Activated naive CD4-positive, alpha-beta T cell treated with anti-CD3 and anti-CD28 coated beads, Interleukin-2, amount 50 U/mL, for 72 hours (primary cell): ENCODE data around the gene RANBP17. TPM values are rescaled to one million over a fixed set of nuclear protein-coding genes. Genes with fewer than 3 reads are reported as not detected.
"Not testable (repeated sequence)": the region's sequence is repeated elsewhere in the genome, so short reads cannot be mapped to it uniquely, and the experiment has no call there.

ENCODE experiments used
- ATAC-seq, 2 donors: fragments of 150-1000 bp; cut with Tn5 transposase; 2 replicates each; pipeline ENCODE4 v1.10.0; 2021; ENCODE audit warnings: mild to moderate bottlenecking in 2 of 2, moderate library complexity in 2 of 2
- DNase-seq, 2 donors: peaks; one replicate each; pipeline ENCODE4 v3.0.0; 2021 to 2022; ENCODE audit warnings: low spot score in 2 of 2
- H3K27ac Mint-ChIP-seq, 2 donors: one replicate each; pipeline ENCODE4 v1.8.0; 2022; ENCODE audit warnings: mild to moderate bottlenecking in 2 of 2, mixed read lengths in 2 of 2
- H3K36me3 Mint-ChIP-seq, 2 donors: one replicate each; pipeline ENCODE4 v1.8.0; 2022; ENCODE audit warnings: mixed read lengths in 2 of 2
- H3K9me3 Mint-ChIP-seq, 2 donors: one replicate each; pipeline ENCODE4 v1.8.0; 2022; ENCODE audit warnings: mixed read lengths in 2 of 2
- total RNA-seq, 2 donors: library from RNA; stranded (reverse); gene quantifications; one replicate each; pipeline ENCODE4 v1.2.3, GENCODE V29; 2022

RANBP17 gene
- total RNA-seq, 2 donors from 2014 or later = not detected

DNA sequence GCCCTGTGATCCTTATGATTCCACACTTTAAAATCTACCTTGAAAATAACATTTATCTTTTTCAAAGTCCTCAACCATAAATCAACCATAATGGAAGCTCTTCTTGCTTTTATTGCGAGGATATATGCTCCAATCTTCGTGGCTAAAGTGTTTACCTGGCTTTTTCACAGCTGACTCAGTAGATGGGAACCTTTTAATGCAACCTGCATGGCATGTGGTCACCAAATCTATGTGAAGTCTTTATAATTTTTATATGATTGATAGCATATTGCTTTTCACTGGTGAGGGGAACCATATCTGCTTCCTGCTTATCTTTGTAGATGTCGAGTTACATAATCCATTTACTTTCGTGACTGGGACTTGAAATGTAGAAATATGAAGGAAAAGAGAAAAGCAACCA is 400.1 kb downstream of the RANBP17 start:
- Mint-ChIP-seq H3K9me3 (no peaks in the 10 kb centered on the region), H3K27ac (no peak overlapping the region), H3K36me3 (no peaks in the 10 kb centered on the region)
- ATAC-seq = no peak
- DNase-seq = no peak

DNA sequence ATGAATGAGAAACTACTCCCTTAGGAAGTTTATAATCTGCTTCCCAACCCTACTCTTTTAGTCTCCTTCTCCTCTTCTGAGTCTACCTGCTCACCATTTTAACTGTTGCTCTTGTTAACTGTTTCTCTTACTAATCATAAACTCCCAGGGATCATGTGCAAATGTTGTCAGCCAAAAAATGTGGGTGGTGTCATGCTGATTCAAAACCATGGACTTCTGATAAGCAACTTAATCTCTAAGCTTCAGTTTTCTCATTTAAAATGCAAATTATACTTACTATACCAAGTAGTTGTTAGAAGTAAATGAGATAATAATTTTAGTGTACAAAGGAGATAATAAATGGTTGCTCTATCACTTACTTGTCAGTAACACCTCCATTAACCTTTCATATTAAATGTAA is 401.4 kb downstream of the RANBP17 start:
- ATAC-seq = no peak
- H3K36me3 Mint-ChIP-seq = no peaks in the 10 kb centered on the region

DNA sequence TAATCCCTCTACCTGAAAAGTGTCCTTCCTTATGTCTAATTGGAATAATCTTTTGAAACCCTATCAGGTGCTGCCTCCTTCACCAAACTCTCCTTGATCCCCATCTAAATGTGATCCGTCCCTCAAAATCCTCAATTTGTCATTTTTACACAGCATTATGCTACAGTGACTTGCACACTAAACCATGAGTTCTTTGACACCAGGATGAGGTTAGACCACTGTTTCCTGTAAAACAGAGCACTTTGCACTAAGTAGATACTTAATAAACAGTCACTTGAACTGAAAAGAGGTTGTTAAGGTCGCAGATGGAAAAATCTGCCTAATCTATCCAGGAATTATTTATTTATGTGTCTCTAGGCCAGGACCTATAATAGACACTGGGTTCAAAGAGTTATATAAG is 403.0 kb downstream of the RANBP17 start:
- Mint-ChIP-seq H3K36me3 (no peaks in the 10 kb centered on the region), H3K9me3 (no peaks in the 10 kb centered on the region), H3K27ac (no peak overlapping the region)
- ATAC-seq (no peak), DNase-seq (no peak)

More for the DNA sequence above, 401.4 kb downstream of the RANBP17 start:
- no peak overlapping the region for H3K27ac Mint-ChIP-seq
- H3K9me3 Mint-ChIP-seq = no peaks in the 10 kb centered on the region
- DNase-seq = no peak

DNA sequence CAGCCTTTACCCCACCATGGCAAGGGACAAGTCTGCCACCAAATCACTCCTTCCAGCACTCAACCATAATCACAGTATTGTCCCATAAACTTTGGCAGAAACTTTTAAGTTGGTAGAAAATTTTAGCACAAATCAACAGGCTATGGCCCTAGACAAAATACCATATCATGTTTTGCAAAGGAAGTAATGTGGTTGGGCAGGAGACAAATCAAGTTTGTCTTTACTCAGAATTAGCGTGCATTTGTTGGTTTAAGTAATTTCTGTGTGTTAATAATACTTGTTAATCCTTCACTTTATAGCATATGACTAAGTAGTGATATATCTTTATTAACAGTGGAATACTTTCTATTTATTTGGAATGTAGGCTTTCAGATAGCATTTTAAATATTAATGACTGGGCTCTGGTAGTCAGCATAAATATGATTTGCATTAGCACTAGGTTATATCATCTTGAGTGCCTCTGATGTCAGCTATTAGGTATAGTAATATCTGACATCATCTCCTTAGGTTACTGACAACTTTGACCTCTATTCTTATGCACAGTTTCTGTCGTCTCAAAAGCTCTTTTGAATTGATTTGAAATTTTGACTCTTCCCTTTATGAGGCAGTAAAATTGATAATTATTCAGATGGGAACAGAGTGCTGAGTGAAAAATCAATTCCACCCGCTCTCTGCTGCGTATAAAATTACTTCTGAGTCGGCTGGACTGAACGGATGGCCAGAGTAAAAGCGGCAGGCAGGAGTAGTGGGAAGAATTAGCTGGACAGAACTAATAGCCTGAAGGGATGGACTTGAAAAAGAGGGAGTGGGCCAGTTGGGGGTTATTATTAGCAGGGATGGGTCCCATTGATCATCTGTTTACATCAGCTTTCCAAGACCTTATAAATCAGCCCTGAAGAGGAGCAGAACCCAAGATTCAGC is 407.1 kb downstream of the RANBP17 start:
- ATAC-seq = no peak
- Mint-ChIP-seq H3K27ac (no peak overlapping the region), H3K9me3 (no peaks in the 10 kb centered on the region), H3K36me3 (no peaks in the 10 kb centered on the region)
- DNase-seq = no peak

DNA sequence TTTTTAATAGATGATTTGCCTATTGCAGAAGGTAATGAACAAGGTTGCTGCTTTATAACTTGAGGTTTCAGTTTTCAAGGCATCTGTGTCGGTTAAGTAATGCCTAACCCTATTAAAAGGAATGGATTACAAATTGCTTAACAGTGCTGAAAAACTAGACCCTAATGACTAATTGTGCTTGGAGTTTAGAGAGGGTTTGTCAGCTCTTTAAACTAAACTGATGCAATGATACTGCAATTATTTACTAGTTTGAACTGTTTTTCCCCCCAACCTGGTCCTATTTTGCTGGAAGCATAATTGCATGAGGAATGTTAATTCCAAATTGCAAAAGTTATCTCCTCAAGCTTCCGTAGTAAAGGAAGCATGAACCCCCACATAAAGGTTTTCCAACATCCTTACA is 407.9 kb downstream of the RANBP17 start:
- no peak overlapping the region for H3K27ac Mint-ChIP-seq
- ATAC-seq (no peak), DNase-seq (no peak)
- H3K36me3 Mint-ChIP-seq = no peaks in the 10 kb centered on the region
- no peaks in the 10 kb centered on the region for H3K9me3 Mint-ChIP-seq

DNA sequence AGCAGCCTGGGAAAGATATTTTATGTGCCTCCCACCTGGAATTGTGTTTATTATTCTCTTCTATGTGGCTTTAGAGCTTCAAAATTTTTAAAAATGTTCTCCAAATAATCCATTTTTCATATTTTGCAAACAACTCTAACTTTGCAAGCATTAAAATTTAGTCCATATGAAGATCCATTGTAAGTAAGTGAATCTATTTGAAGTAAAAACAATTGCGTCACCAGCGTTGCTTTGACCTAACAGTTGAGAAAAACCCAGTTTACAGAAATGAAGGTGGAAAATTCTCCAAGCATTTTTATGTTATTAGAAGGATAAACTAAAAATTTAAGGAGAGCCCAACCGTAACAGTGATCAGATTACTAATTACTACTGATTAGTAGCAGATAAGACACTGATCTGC is 408.3 kb downstream of the RANBP17 start:
- DNase-seq (no peak), ATAC-seq (no peak)
- H3K27ac Mint-ChIP-seq = no peak overlapping the region
- H3K36me3 Mint-ChIP-seq = no peaks in the 10 kb centered on the region
- H3K9me3 Mint-ChIP-seq = no peaks in the 10 kb centered on the region

DNA sequence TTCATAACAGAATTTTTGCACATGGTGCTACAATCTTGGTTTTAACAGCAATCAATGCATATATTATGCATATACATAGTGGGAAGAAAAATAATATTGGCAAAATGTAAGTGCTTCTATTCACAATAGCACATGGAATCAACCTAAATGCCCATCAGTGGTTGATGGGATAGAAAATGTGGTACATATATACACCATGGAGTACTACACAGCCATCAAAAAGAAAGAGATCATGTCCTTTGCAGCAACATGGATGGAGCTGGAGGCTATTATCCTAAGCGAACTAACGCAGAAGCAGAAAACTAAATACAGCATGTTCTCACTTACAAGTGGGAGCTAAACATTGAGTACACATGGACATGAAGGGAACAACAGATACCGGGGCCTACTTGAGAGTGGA is 410.0 kb downstream of the RANBP17 start:
- Mint-ChIP-seq H3K27ac (no peak overlapping the region), H3K36me3 (no peaks in the 10 kb centered on the region), H3K9me3 (no peaks in the 10 kb centered on the region)
- ATAC-seq (no peak), DNase-seq (no peak)

DNA sequence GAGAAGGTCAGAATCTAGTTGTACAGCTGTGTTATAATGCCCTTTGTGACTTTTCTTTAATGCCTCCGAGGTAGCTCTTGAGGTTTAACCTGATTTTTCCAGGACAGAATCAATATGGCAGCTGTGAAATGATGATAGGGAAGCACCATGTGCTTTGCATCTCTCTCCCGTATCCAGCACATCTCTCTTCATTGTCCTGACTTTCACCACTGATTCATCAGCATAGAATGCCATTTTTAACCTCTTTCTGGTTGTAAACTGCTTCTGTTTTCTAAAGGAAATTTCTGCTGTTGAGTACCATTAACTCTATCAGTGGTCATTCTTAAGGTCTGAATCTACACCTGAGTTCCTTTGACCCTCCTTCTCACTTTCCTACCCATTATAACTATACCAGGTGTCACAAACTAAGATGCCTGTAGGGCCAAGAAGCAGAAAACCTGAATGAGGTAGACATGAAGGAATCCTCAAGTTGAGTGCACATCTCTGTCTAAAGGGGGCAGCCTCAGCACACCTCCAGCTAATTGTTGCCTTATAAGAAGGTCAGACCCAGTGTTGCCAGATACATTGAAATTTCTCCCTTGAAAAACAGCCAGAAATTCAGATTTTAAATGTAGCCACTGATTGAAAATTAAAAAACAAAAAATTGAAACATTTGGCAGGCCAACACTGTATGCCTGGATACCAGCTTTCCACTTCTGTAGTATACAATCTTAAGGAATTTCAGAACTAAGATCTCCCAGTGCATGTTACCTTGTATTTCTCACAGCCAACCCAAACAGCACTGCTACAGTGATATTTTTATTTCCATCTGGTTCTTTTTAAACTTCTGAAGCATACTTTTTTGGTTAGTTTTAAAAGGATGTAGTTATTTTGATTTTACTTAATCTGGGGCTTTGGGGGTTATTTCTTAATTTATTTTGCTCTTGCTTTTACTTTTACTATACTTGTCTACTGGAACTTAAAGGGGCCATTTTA is 411.5 kb downstream of the RANBP17 start:
- Mint-ChIP-seq H3K9me3 (no peaks in the 10 kb centered on the region), H3K27ac (no peak overlapping the region), H3K36me3 (no peaks in the 10 kb centered on the region)
- DNase-seq (no peak), ATAC-seq (no peak)

DNA sequence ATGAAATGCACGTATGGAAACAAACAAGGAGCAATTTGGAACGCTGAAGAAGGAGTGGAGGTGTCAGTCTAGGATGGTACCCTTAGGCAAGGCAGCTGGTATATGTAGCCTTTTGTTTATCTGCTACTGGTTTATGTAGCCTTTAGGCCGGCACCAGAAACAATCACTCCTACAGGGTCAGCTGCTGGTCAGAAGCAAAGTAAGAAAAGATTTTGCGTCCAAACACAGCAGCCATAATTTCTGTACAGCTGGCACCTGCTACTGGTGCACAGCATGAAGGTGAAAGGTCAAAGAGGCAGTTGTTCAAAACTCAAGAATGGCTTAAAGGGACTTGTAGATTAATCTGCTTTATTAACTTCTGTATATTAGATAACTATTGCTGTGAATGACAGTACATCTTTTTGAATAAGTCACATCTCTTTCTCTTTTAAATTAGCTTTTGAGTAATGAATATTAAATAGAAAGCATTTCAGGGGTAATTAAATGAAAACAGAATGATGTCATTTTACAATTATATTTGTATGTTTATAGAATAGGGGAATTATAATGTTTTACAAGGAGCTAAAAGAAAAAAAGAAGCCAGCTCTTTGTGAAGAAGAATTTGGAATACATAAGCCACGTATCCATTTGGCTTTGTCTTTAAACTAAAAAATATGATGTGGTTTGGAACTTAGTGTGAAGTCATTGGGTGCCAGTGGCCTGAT is 414.2 kb downstream of the RANBP17 start:
- no peak overlapping the region for H3K27ac Mint-ChIP-seq
- H3K36me3 Mint-ChIP-seq = no peaks in the 10 kb centered on the region

DNA sequence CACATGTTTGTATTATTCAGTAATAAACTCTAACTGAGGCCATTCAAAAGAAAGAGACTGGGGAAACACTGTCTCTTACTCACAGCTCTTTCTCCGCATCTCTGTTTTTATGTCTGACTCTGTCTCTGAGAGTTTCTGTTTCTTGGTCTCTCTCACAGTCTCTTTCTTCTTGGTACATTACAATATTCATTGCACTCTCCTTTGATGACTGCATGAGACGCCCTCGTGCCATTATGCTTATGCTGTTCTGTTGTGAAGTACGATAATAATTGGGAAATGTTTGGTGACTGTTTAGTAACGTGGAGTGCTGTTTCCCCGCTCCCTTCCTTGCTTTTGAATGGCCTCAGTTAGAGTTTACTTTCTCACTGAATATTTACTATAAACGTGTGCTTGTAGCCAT is 421.9 kb downstream of the RANBP17 start:
- no peaks in the 10 kb centered on the region for H3K36me3 Mint-ChIP-seq
- ATAC-seq = no peak
- no peak overlapping the region for H3K27ac Mint-ChIP-seq
- DNase-seq = no peak
- no peaks in the 10 kb centered on the region for H3K9me3 Mint-ChIP-seq

More for the DNA sequence above, 414.2 kb downstream of the RANBP17 start:
- DNase-seq = no peak
- no peaks in the 10 kb centered on the region for H3K9me3 Mint-ChIP-seq
- ATAC-seq = no peak

DNA sequence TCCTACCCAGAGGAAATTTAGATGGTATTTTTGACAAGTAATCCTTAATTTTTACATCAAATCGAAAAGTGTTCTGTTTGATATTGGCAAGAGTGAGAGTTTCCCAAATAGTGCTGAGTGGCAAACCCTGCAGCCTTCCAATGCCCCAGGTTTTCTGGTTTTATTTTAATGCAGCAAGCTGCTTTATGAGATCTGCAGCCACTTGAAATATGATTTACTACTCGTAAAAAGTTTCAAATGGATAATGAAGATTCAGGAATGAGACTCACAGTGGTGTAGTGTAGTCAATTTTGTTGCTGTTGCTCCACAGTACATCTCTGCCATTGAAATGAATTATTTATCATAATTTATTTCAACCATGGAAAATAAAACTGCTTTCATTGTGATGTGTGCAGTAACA is 423.6 kb downstream of the RANBP17 start:
- no peak for DNase-seq
- Mint-ChIP-seq H3K9me3 (no peaks in the 10 kb centered on the region), H3K27ac (no peak overlapping the region), H3K36me3 (no peaks in the 10 kb centered on the region)
- ATAC-seq = no peak

DNA sequence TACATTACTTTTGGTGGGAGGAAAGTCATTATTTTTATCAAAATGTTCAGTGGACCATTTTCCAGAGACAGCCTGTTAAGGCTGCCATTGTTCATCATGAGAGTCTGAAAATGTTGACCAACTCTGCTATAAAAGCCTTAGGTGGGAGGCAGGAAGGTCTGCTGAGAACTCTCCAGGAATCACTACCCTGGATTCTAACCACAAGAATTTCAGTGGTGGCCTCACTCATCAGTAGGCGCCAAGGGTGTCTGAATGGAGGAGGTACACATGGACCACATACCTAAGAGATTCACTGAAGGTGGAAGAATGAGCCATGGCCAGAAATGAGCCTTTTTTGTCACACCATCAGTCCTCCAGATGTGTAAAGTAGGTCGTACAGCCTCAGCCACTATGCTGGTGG is 426.2 kb downstream of the RANBP17 start:
- ATAC-seq (no peak), DNase-seq (no peak)
- Mint-ChIP-seq H3K9me3 (no peaks in the 10 kb centered on the region), H3K27ac (no peak overlapping the region), H3K36me3 (no peaks in the 10 kb centered on the region)

DNA sequence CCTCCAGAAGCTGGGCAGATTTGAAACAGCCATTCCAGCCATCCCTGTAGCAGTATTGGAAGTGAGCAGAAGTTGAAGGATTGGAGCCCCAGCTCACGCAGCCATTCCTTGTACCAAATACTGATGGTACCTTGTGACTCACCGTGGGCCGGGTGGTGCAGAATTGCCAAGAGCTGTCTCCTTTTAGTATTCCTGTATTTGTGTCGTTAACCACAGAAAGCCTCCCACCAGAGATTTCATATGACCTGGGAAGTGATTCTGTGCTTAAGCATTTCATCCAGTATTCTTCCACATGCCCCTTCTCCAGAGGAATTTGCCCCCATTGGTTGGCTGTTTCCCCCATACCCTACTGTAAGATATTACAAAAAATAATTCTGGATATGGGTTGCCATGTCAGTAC is 429.6 kb downstream of the RANBP17 start:
- ATAC-seq (no peak), DNase-seq (no peak)
- Mint-ChIP-seq H3K27ac (no peak overlapping the region), H3K9me3 (no peaks in the 10 kb centered on the region), H3K36me3 (no peaks in the 10 kb centered on the region)

DNA sequence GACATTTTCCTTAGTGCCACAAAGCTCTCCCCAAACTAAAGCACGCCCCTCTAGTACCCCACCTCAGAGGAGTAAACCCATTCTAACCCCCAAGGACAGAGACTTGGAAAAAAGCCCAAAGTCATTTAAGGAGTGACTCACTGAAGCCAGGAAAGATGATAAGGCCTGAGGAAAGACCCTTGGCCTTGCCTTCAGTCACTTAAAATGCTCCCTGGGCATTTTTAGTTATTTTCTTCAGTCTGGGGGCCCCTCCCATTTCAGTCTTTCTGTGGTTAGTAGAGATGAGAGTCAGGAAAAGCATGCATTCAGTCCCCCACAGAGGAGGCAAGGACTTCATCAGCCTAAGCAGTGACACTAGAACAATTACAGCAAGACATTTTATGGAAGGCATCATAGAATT is 433.5 kb downstream of the RANBP17 start:
- Mint-ChIP-seq H3K36me3 (no peaks in the 10 kb centered on the region), H3K9me3 (no peaks in the 10 kb centered on the region), H3K27ac (no peak overlapping the region)
- ATAC-seq (no peak), DNase-seq (no peak)

DNA sequence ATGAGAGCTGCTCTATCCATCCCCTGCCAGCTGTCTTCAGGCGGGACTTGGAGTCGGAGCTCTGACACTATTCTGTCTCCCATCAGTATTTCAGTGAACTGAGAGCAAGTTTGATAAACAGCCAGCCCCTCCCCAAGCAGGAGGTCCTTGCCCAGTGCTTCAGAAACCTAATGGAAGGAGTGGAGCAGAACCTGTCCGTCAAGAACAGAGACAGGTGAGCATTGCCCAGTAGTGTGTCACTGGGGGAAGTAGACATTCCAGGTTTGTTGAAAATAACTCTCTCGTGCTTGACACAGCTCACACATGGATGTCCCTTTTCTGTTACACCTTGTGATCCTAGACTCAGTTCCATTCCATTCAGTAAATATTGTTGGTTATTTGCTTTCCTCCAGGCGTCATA is 434.0 kb downstream of the RANBP17 start:
- DNase-seq (no peak), ATAC-seq (no peak)
- Mint-ChIP-seq H3K36me3 (no peaks in the 10 kb centered on the region), H3K27ac (no peak overlapping the region), H3K9me3 (no peaks in the 10 kb centered on the region)

DNA sequence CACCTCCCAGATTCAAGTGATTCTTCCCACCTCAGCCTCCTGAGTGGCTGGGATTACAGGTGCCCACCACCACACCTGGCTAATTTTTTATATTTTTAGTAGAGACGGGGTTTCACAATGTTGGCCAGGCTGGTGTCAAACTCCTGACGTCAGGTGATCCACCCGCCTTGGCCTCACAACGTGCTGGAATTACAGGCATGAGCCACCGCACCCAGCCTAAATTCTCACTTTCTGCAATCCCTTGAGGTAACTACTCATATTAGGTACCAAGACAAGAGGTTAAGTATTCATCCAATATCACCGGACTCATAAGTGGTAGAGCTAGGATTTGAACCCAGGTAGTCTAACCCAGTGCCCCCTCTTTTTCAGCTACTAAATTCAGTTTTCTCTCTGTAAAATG is 436.1 kb downstream of the RANBP17 start:
- not testable (repeated sequence) for H3K27ac Mint-ChIP-seq, H3K9me3 Mint-ChIP-seq, ATAC-seq, H3K36me3 Mint-ChIP-seq, DNase-seq

DNA sequence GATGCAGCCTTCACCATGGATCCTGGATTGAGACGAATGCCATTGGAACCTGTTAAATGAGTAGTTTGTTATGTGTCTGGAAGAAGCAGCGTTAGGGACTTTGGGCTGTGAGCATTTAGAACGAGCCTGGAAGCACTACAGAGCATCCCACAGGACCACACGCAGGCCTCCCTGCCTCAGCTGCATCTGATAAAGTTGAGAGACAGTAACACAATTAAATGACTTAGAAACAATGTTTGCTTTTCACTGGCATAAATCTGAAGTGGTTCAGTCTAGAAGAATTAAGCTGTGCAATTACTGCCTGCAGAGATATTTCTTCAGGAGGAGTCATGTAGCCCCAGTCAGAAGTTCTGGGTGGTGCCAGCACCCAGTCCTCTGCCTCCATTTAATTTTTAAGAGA is 437.4 kb downstream of the RANBP17 start:
- Mint-ChIP-seq H3K36me3 (no peaks in the 10 kb centered on the region), H3K9me3 (no peaks in the 10 kb centered on the region), H3K27ac (no peak overlapping the region)
- ATAC-seq = no peak
- DNase-seq = no peak
